ENCODE measurements around the gene GPR15LG.

Gene GPR15LG

GRCh38 chr10:84211566-84211965, 38.0 kb downstream of the GPR15LG start:
- H3K27me3 Mint-ChIP-seq = peaks cover 5% of the 10 kb centered on the region
- H3K27ac Mint-ChIP-seq = no peak overlapping the region
- no peaks in the 10 kb centered on the region for H3K4me1 Mint-ChIP-seq (ENCODE audit: low read depth)
- H3K4me3 Mint-ChIP-seq = no peak overlapping the region
- H3K9me3 Mint-ChIP-seq (ENCODE audit: low read depth) = no peaks in the 10 kb centered on the region
- no peaks in the 10 kb centered on the region for H3K36me3 Mint-ChIP-seq

GRCh38 chr10:84212014-84212413, 38.4 kb downstream of the GPR15LG start:
- Mint-ChIP-seq H3K9me3 (ENCODE audit: low read depth) (no peaks in the 10 kb centered on the region), H3K27ac (no peak overlapping the region), H3K4me3 (no peak overlapping the region), H3K36me3 (no peaks in the 10 kb centered on the region), H3K4me1 (ENCODE audit: low read depth) (no peaks in the 10 kb centered on the region), H3K27me3 (peaks cover 2% of the 10 kb centered on the region)

GRCh38 chr10:84213076-84213475, 39.5 kb downstream of the GPR15LG start:
- Mint-ChIP-seq H3K4me1 (ENCODE audit: low read depth) (no peaks in the 10 kb centered on the region), H3K4me3 (no peak overlapping the region), H3K36me3 (no peaks in the 10 kb centered on the region), H3K27ac (no peak overlapping the region), H3K9me3 (ENCODE audit: low read depth) (no peaks in the 10 kb centered on the region), H3K27me3 (peaks cover 2% of the 10 kb centered on the region)

GRCh38 chr10:84214046-84214572, 40.5 kb downstream of the GPR15LG start:
- Mint-ChIP-seq H3K4me3 (no peak overlapping the region), H3K9me3 (ENCODE audit: low read depth) (no peaks in the 10 kb centered on the region)

GRCh38 chr10:84214612-84215235, 41.1 kb downstream of the GPR15LG start:
- no peaks in the 10 kb centered on the region for H3K36me3 Mint-ChIP-seq
- no peak overlapping the region for H3K4me3 Mint-ChIP-seq
- H3K9me3 Mint-ChIP-seq (ENCODE audit: low read depth) = peaks cover 5% of the 10 kb centered on the region
- H3K4me1 Mint-ChIP-seq (ENCODE audit: low read depth) = no peaks in the 10 kb centered on the region
- no peaks in the 10 kb centered on the region for H3K27me3 Mint-ChIP-seq
- no peak overlapping the region for H3K27ac Mint-ChIP-seq

More at GRCh38 chr10:84214046-84214572, 40.5 kb downstream of the GPR15LG start:
- no peak overlapping the region for H3K27ac Mint-ChIP-seq
- H3K4me1 Mint-ChIP-seq (ENCODE audit: low read depth) = no peaks in the 10 kb centered on the region
- no peaks in the 10 kb centered on the region for H3K36me3 Mint-ChIP-seq
- no peaks in the 10 kb centered on the region for H3K27me3 Mint-ChIP-seq

- H3K27me3 Mint-ChIP-seq = no peaks in the 10 kb centered on the region
Measured at GRCh38 chr10:84216834-84217233, 43.2 kb downstream of the GPR15LG start.

GRCh38 chr10:84217746-84218145, 44.1 kb downstream of the GPR15LG start:
- Mint-ChIP-seq H3K27me3 (no peaks in the 10 kb centered on the region), H3K4me3 (no peak overlapping the region), H3K9me3 (ENCODE audit: low read depth) (peaks cover 5% of the 10 kb centered on the region), H3K36me3 (no peaks in the 10 kb centered on the region), H3K27ac (no peak overlapping the region), H3K4me1 (ENCODE audit: low read depth) (no peaks in the 10 kb centered on the region)

More at GRCh38 chr10:84216834-84217233, 43.2 kb downstream of the GPR15LG start:
- H3K27ac Mint-ChIP-seq = no peak overlapping the region
- H3K4me3 Mint-ChIP-seq = no peak overlapping the region
- no peaks in the 10 kb centered on the region for H3K4me1 Mint-ChIP-seq (ENCODE audit: low read depth)
- H3K9me3 Mint-ChIP-seq (ENCODE audit: low read depth) = peaks cover 5% of the 10 kb centered on the region
- no peaks in the 10 kb centered on the region for H3K36me3 Mint-ChIP-seq

GRCh38 chr10:84221916-84222315, 48.3 kb downstream of the GPR15LG start:
- H3K9me3 Mint-ChIP-seq (ENCODE audit: low read depth) = peaks cover 5% of the 10 kb centered on the region
- H3K4me1 Mint-ChIP-seq (ENCODE audit: low read depth) = no peaks in the 10 kb centered on the region
- no peaks in the 10 kb centered on the region for H3K36me3 Mint-ChIP-seq
- H3K27ac Mint-ChIP-seq = no peak overlapping the region
- peaks cover 4% of the 10 kb centered on the region for H3K27me3 Mint-ChIP-seq
- no peak overlapping the region for H3K4me3 Mint-ChIP-seq

- Mint-ChIP-seq H3K9me3 (ENCODE audit: low read depth) (peaks cover under 1% of the 10 kb centered on the region), H3K36me3 (no peaks in the 10 kb centered on the region), H3K27me3 (peaks cover 8% of the 10 kb centered on the region), H3K27ac (no peak overlapping the region), H3K4me1 (ENCODE audit: low read depth) (no peaks in the 10 kb centered on the region), H3K4me3 (no peak overlapping the region)
Measured at GRCh38 chr10:84224411-84225028, 50.9 kb downstream of the GPR15LG start.

GRCh38 chr10:84225427-84226173, 52.0 kb downstream of the GPR15LG start, which contains the start of gene LRIT2:
Gene LRIT2, minus strand, starts transcription at chr10:84225544. Its CDS starts 24 bp downstream, at chr10:84225520.
- Mint-ChIP-seq H3K27me3 (peaks cover 11% of the 10 kb centered on the region), H3K4me3 (no peak within 1 kb of the TSS), H3K27ac (no peak within 1 kb of the TSS), H3K9me3 (ENCODE audit: low read depth) (no peaks in the 10 kb centered on the region), H3K36me3 (no peaks in the 10 kb centered on the region), H3K4me1 (ENCODE audit: low read depth) (no peaks in the 10 kb centered on the region)

GRCh38 chr10:84226616-84227015, 53.0 kb downstream of the GPR15LG start:
- H3K36me3 Mint-ChIP-seq = no peaks in the 10 kb centered on the region
- no peaks in the 10 kb centered on the region for H3K4me1 Mint-ChIP-seq (ENCODE audit: low read depth)
- no peaks in the 10 kb centered on the region for H3K9me3 Mint-ChIP-seq (ENCODE audit: low read depth)
- no peak overlapping the region for H3K27ac Mint-ChIP-seq
- no peak overlapping the region for H3K4me3 Mint-ChIP-seq
- peaks cover 11% of the 10 kb centered on the region for H3K27me3 Mint-ChIP-seq

- H3K27me3 Mint-ChIP-seq = peaks cover 11% of the 10 kb centered on the region
- no peak overlapping the region for H3K4me3 Mint-ChIP-seq
- no peaks in the 10 kb centered on the region for H3K9me3 Mint-ChIP-seq (ENCODE audit: low read depth)
- no peak overlapping the region for H3K27ac Mint-ChIP-seq
- no peaks in the 10 kb centered on the region for H3K36me3 Mint-ChIP-seq
- H3K4me1 Mint-ChIP-seq (ENCODE audit: low read depth) = no peaks in the 10 kb centered on the region
Measured at GRCh38 chr10:84227810-84228209, 54.2 kb downstream of the GPR15LG start.

GRCh38 chr10:84230359-84230758, 56.8 kb downstream of the GPR15LG start:
- no peak overlapping the region for H3K4me3 Mint-ChIP-seq
- no peaks in the 10 kb centered on the region for H3K4me1 Mint-ChIP-seq (ENCODE audit: low read depth)
- no peaks in the 10 kb centered on the region for H3K36me3 Mint-ChIP-seq
- H3K27me3 Mint-ChIP-seq = peaks cover 7% of the 10 kb centered on the region
- H3K27ac Mint-ChIP-seq = no peak overlapping the region
- H3K9me3 Mint-ChIP-seq (ENCODE audit: low read depth) = no peaks in the 10 kb centered on the region

- H3K4me3 Mint-ChIP-seq = no peak overlapping the region
Measured at GRCh38 chr10:84232376-84232775, 58.8 kb downstream of the GPR15LG start.

GRCh38 chr10:84233940-84234339, 60.3 kb downstream of the GPR15LG start:
- peaks cover 5% of the 10 kb centered on the region for H3K27me3 Mint-ChIP-seq
- H3K27ac Mint-ChIP-seq = no peak overlapping the region
- H3K36me3 Mint-ChIP-seq = no peaks in the 10 kb centered on the region
- H3K4me1 Mint-ChIP-seq (ENCODE audit: low read depth) = no peaks in the 10 kb centered on the region
- H3K4me3 Mint-ChIP-seq = no peak overlapping the region
- H3K9me3 Mint-ChIP-seq (ENCODE audit: low read depth) = no peaks in the 10 kb centered on the region

More at GRCh38 chr10:84232376-84232775, 58.8 kb downstream of the GPR15LG start:
- no peaks in the 10 kb centered on the region for H3K36me3 Mint-ChIP-seq
- no peaks in the 10 kb centered on the region for H3K4me1 Mint-ChIP-seq (ENCODE audit: low read depth)
- no peaks in the 10 kb centered on the region for H3K9me3 Mint-ChIP-seq (ENCODE audit: low read depth)
- H3K27ac Mint-ChIP-seq = no peak overlapping the region
- H3K27me3 Mint-ChIP-seq = peaks cover 8% of the 10 kb centered on the region

Measured in activated naive CD8-positive, alpha-beta T cell (primary cell).